Activated CD4-positive, alpha-beta T cell treated with anti-CD3 and anti-CD28 coated beads for 36 hours (primary cell): Measurements from ENCODE around the gene HCK. TPM values are rescaled to one million over a fixed set of nuclear protein-coding genes. Genes with fewer than 3 reads are reported as not detected.
"Not testable (repeated sequence)": the region's sequence is repeated elsewhere in the genome, so short reads cannot be mapped to it uniquely, and the experiment has no call there.

Source experiments
- ATAC-seq: fragments of 200-7000 bp; cut with Tn5 transposase; one replicate; pipeline ENCODE4 v1.10.0; 2021; ENCODE audit warnings: mild to moderate bottlenecking, moderate library complexity
- CTCF ChIA-PET: fragments of 350-600 bp; sonication (Branson Sonifier 250); formaldehyde crosslinking; loops from one replicate; lab custom pipeline; 2021; ENCODE audit warnings: antibody characterized with exemption; lab: Charles Lee
- POLR2A ChIA-PET: fragments of 350-600 bp; sonication (Branson Sonifier 250); formaldehyde crosslinking; loops from one replicate; lab custom pipeline; 2021; ENCODE audit warnings: antibody characterized with exemption, inconsistent platforms; lab: Charles Lee
- DNase-seq: peaks from one replicate; pipeline ENCODE4 v3.0.0-alpha.2; 2020
- H3K27ac Mint-ChIP-seq: one replicate; pipeline ENCODE4 v1.8.0; 2021; ENCODE audit warnings: mixed read lengths
- H3K27me3 Mint-ChIP-seq: one replicate; pipeline ENCODE4 v1.8.0; 2021; ENCODE audit warnings: mixed read lengths
- H3K36me3 Mint-ChIP-seq: one replicate; pipeline ENCODE4 v1.8.0; 2021; ENCODE audit warnings: low read depth, mixed read lengths
- H3K4me1 Mint-ChIP-seq: one replicate; pipeline ENCODE4 v1.8.0; 2021; ENCODE audit warnings: mixed read lengths
- H3K4me3 Mint-ChIP-seq: one replicate; pipeline ENCODE4 v1.8.0; 2021; ENCODE audit warnings: mild to moderate bottlenecking, moderate library complexity, mixed read lengths
- H3K9me3 Mint-ChIP-seq: one replicate; pipeline ENCODE4 v1.8.0; 2021; ENCODE audit warnings: low read depth, mixed read lengths
- intact Hi-C, 2 experiments: fragments of 100-400 bp; cut with DNase I in 1 of 2; cut with micrococcal nuclease in 1 of 2; formaldehyde crosslinking; loops; one replicate each; pipeline versions ENCODE4 v1.14.2 to v1.15.1; 2022 to 2024; cut with DNase I, micrococcal nuclease
- total RNA-seq, 2 experiments: library from RNA; stranded (reverse); gene quantifications; one replicate each; pipeline ENCODE4 v1.2.3, GENCODE V29; 2021

Gene HCK
- total RNA-seq, 2 experiments from 2014 or later: not detected

- ATAC-seq, DNase-seq, intact Hi-C loops, H3K9me3 Mint-ChIP-seq, H3K27me3 Mint-ChIP-seq, H3K36me3 Mint-ChIP-seq, H3K27ac Mint-ChIP-seq, H3K4me3 Mint-ChIP-seq: not testable (repeated sequence)
- CTCF ChIA-PET: interaction anchor here (1.1 kb wide), 1 partner anchor 24 kb away, joined by 3 read pairs; no protein-coding TSS in a partner anchor
- H3K4me1 Mint-ChIP-seq: peaks cover 42% of the 10 kb centered on the region
- POLR2A ChIA-PET: interaction anchor here (0.6 kb wide), 1 partner anchor 237 kb away, joined by 3 read pairs; no protein-coding TSS in a partner anchor
Observed at GRCh38 chr20:32116796-32117195, 64.8 kb downstream of the HCK start.

- H3K9me3 Mint-ChIP-seq, H3K27ac Mint-ChIP-seq: not testable (repeated sequence)
- CTCF ChIA-PET: interaction anchor here (2.0 kb wide), 1 partner anchor 8 kb away, joined by 6 read pairs; the partner anchor contains the start of gene TM9SF4
Observed at GRCh38 chr20:32118427-32118826, 66.4 kb downstream of the HCK start.

GRCh38 chr20:32119734-32120133 is 67.7 kb downstream of the HCK start:
- ChIA-PET POLR2A (no interaction called here), CTCF (interaction anchor here (0.9 to 2.0 kb wide), 2 partner anchors 10 to 336 kb away, joined by 3 to 6 read pairs; partner anchors contain the start of gene TM9SF4)
- Mint-ChIP-seq H3K4me3 (no peak overlapping the region), H3K9me3 (no peaks in the 10 kb centered on the region), H3K27me3 (no peaks in the 10 kb centered on the region), H3K27ac (no peak overlapping the region), H3K4me1 (peaks cover 24% of the 10 kb centered on the region), H3K36me3 (peaks cover 18% of the 10 kb centered on the region)
- no peak for ATAC-seq
- intact Hi-C loops: no loop called here
- no peak for DNase-seq

More at GRCh38 chr20:32118427-32118826, 66.4 kb downstream of the HCK start:
- H3K36me3 Mint-ChIP-seq: peaks cover 11% of the 10 kb centered on the region
- H3K4me3 Mint-ChIP-seq, DNase-seq, H3K27me3 Mint-ChIP-seq, intact Hi-C loops, POLR2A ChIA-PET, ATAC-seq: not testable (repeated sequence)
- H3K4me1 Mint-ChIP-seq: peaks cover 31% of the 10 kb centered on the region

- POLR2A ChIA-PET, H3K27ac Mint-ChIP-seq, intact Hi-C loops, H3K9me3 Mint-ChIP-seq, H3K27me3 Mint-ChIP-seq, CTCF ChIA-PET, ATAC-seq, H3K4me3 Mint-ChIP-seq, DNase-seq: not testable (repeated sequence)
- peaks cover 14% of the 10 kb centered on the region for H3K4me1 Mint-ChIP-seq
- peaks cover 24% of the 10 kb centered on the region for H3K36me3 Mint-ChIP-seq
Observed at GRCh38 chr20:32121908-32122307, 69.9 kb downstream of the HCK start.

GRCh38 chr20:32123088-32123487 is 71.0 kb downstream of the HCK start:
- ChIA-PET POLR2A (interaction anchor here (1.0 kb wide), 1 partner anchor 12 kb away, joined by 4 read pairs; no protein-coding TSS in a partner anchor), CTCF (interaction anchor here (0.6 to 1.1 kb wide), 2 partner anchors 12 to 1138 kb away, joined by 3 read pairs; no protein-coding TSS in a partner anchor)
- intact Hi-C loops: no loop called here
- Mint-ChIP-seq H3K27ac (no peak overlapping the region), H3K4me3 (no peak overlapping the region), H3K36me3 (peaks cover 30% of the 10 kb centered on the region), H3K9me3 (no peaks in the 10 kb centered on the region), H3K27me3 (no peaks in the 10 kb centered on the region), H3K4me1 (peaks cover 8% of the 10 kb centered on the region)
- DNase-seq (no peak), ATAC-seq (no peak)

GRCh38 chr20:32124916-32125454 is 72.9 kb downstream of the HCK start:
- ChIA-PET CTCF (interaction anchor here (0.6 to 1.1 kb wide), 2 partner anchors 11 to 106 kb away, joined by 3 read pairs; no protein-coding TSS in a partner anchor), POLR2A (no interaction called here)
- no peak for DNase-seq
- intact Hi-C loops: no loop called here
- Mint-ChIP-seq H3K36me3 (peaks cover 30% of the 10 kb centered on the region), H3K27ac (no peak overlapping the region), H3K27me3 (no peaks in the 10 kb centered on the region), H3K4me3 (no peak overlapping the region), H3K4me1 (peaks cover 6% of the 10 kb centered on the region), H3K9me3 (no peaks in the 10 kb centered on the region)
- no peak for ATAC-seq

GRCh38 chr20:32125506-32125905 is 73.5 kb downstream of the HCK start:
- ChIA-PET CTCF (interaction anchor here (0.6 to 1.1 kb wide), 2 partner anchors 10 to 106 kb away, joined by 3 read pairs; no protein-coding TSS in a partner anchor), POLR2A (no interaction called here)
- H3K36me3 Mint-ChIP-seq: peaks cover 32% of the 10 kb centered on the region
- H3K4me1 Mint-ChIP-seq: peaks cover 10% of the 10 kb centered on the region
- DNase-seq: no peak
- intact Hi-C loops: no loop called here
- no peak overlapping the region for H3K27ac Mint-ChIP-seq
- no peaks in the 10 kb centered on the region for H3K9me3 Mint-ChIP-seq
- ATAC-seq: no peak
- H3K27me3 Mint-ChIP-seq: no peaks in the 10 kb centered on the region
- H3K4me3 Mint-ChIP-seq: no peak overlapping the region

- DNase-seq (no peak), ATAC-seq (no peak)
- intact Hi-C loops: no loop called here
- ChIA-PET POLR2A (no interaction called here), CTCF (no interaction called here)
- no peaks in the 10 kb centered on the region for H3K9me3 Mint-ChIP-seq
- no peaks in the 10 kb centered on the region for H3K27me3 Mint-ChIP-seq
- no peak overlapping the region for H3K4me3 Mint-ChIP-seq
- H3K4me1 Mint-ChIP-seq: peaks cover 15% of the 10 kb centered on the region
- H3K36me3 Mint-ChIP-seq: peaks cover 36% of the 10 kb centered on the region
- H3K27ac Mint-ChIP-seq: no peak overlapping the region
Observed at GRCh38 chr20:32126919-32127318, 74.9 kb downstream of the HCK start.

GRCh38 chr20:32127347-32127746 is 75.3 kb downstream of the HCK start:
- CTCF ChIA-PET: interaction anchor here (0.9 kb wide), 1 partner anchor 36 kb away, joined by 3 read pairs; no protein-coding TSS in a partner anchor
- POLR2A ChIA-PET: no interaction called here
- no peak overlapping the region for H3K4me3 Mint-ChIP-seq
- intact Hi-C loops: no loop called here
- no peaks in the 10 kb centered on the region for H3K9me3 Mint-ChIP-seq
- H3K36me3 Mint-ChIP-seq: peaks cover 35% of the 10 kb centered on the region
- H3K4me1 Mint-ChIP-seq: peaks cover 17% of the 10 kb centered on the region
- no peak overlapping the region for H3K27ac Mint-ChIP-seq
- ATAC-seq (no peak), DNase-seq (no peak)
- no peaks in the 10 kb centered on the region for H3K27me3 Mint-ChIP-seq

GRCh38 chr20:32128167-32128566 is 76.1 kb downstream of the HCK start:
- Mint-ChIP-seq H3K27ac (no peak overlapping the region), H3K4me3 (no peak overlapping the region), H3K9me3 (no peaks in the 10 kb centered on the region), H3K27me3 (no peaks in the 10 kb centered on the region), H3K4me1 (peaks cover 20% of the 10 kb centered on the region), H3K36me3 (peaks cover 32% of the 10 kb centered on the region)
- DNase-seq (no peak), ATAC-seq (no peak)
- ChIA-PET CTCF (interaction anchor here (0.5 to 0.9 kb wide), 2 partner anchors 37 to 530 kb away, joined by 3 read pairs; no protein-coding TSS in a partner anchor), POLR2A (no interaction called here)
- intact Hi-C loops: no loop called here

GRCh38 chr20:32129863-32130262 is 77.8 kb downstream of the HCK start:
- POLR2A ChIA-PET: no interaction called here
- ATAC-seq: no peak
- Mint-ChIP-seq H3K27me3 (no peaks in the 10 kb centered on the region), H3K9me3 (no peaks in the 10 kb centered on the region), H3K4me3 (no peak overlapping the region), H3K4me1 (peaks cover 21% of the 10 kb centered on the region), H3K27ac (peak overlapping the region; percentile 52), H3K36me3 (peaks cover 28% of the 10 kb centered on the region)
- CTCF ChIA-PET: interaction anchor here (0.6 to 1.0 kb wide), 3 partner anchors 9 to 349 kb away, joined by 3 read pairs; no protein-coding TSS in a partner anchor
- no peak for DNase-seq
- intact Hi-C loops: no loop called here

- no peaks in the 10 kb centered on the region for H3K27me3 Mint-ChIP-seq
Observed at GRCh38 chr20:32130352-32130751, 78.3 kb downstream of the HCK start.

More at GRCh38 chr20:32130352-32130751, 78.3 kb downstream of the HCK start:
- H3K4me1 Mint-ChIP-seq: peaks cover 18% of the 10 kb centered on the region
- H3K36me3 Mint-ChIP-seq: peaks cover 26% of the 10 kb centered on the region
- H3K4me3 Mint-ChIP-seq: no peak overlapping the region
- no peaks in the 10 kb centered on the region for H3K9me3 Mint-ChIP-seq
- no peak for DNase-seq
- intact Hi-C loops: no loop called here
- peak overlapping the region; percentile 52 for H3K27ac Mint-ChIP-seq
- no peak for ATAC-seq
- ChIA-PET CTCF (interaction anchor here (1.0 kb wide), 1 partner anchor 9 kb away, joined by 3 read pairs; no protein-coding TSS in a partner anchor), POLR2A (no interaction called here)
